ENCODE measurements around the gene DNAJC8.

GRCh38 chr1:28185071-28185470 lies 47.8 kb downstream of the DNAJC8 start:
- no peak for TF ChIP-seq EZH2 (IDR thresholded peaks at IDR 0.05; ENCODE audit: low read depth)
- no peak for TF ChIP-seq CTCF (conservative IDR thresholded peaks at IDR 0.05)
